K562 (cell line): Measurements from ENCODE around the gene OPRD1. TPM values are rescaled to one million over a fixed set of nuclear protein-coding genes. Genes with fewer than 3 reads are reported as not detected.

ENCODE experiments used
- ATF7 ChIP-seq: fragments of 450-650 bp; IDR thresholded peaks from 2 replicates; pipeline ENCODE4 v1.7.1; 2014; ENCODE audit warnings: mild to moderate bottlenecking, moderate library complexity
- CBX1 ChIP-seq: sonication (generic); IDR thresholded peaks from 2 replicates; pipeline ENCODE4 v1.6.1; 2016; ENCODE audit warnings: antibody characterized with exemption, low read depth, mild to moderate bottlenecking
- DDX20 ChIP-seq: fragments of 450-650 bp; IDR thresholded peaks from 2 replicates; pipeline ENCODE4 v1.6.1; 2016; ENCODE audit warnings: missing genetic modification characterization, low read depth, mild to moderate bottlenecking, missing compliant biosample characterization, moderate library complexity
- GABPB1 ChIP-seq: sonication (generic); formaldehyde crosslinking; IDR thresholded peaks from 2 replicates; pipeline ENCODE4 v1.8.0; 2022; ENCODE audit warnings: mild to moderate bottlenecking, missing genetic modification reagents
- NR3C1 ChIP-seq: sonication (generic); formaldehyde crosslinking; IDR thresholded peaks from 2 replicates; pipeline ENCODE4 v1.8.1; 2022; ENCODE audit warnings: missing genetic modification reagents
- RB1 ChIP-seq: fragments of 450-650 bp; IDR thresholded peaks from 2 replicates; pipeline ENCODE4 v1.6.1; 2017; ENCODE audit warnings: low read depth, mild to moderate bottlenecking
- YY1 ChIP-seq, 3 experiments: IDR thresholded peaks; 2 replicates each; pipeline ENCODE4 v1.6.1; 2011; ENCODE audit warnings: low read length in 2 of 3, mild to moderate bottlenecking in 2 of 3, moderate library complexity in 2 of 3, borderline replicate concordance in 1 of 3, control low read depth in 1 of 3, low read depth in 1 of 3; ENCODE audit not compliant: insufficient read depth in 3 of 3, insufficient replicate concordance in 2 of 3, control insufficient read depth in 1 of 3, insufficient read length in 1 of 3; ENCODE audit errors: extremely low read depth in 1 of 3
- ZBTB1 ChIP-seq: sonication (generic); formaldehyde crosslinking; IDR thresholded peaks from 2 replicates; pipeline ENCODE4 v1.8.1; 2023; ENCODE audit warnings: missing genetic modification reagents, low read depth, mild to moderate bottlenecking, borderline replicate concordance
- ZNF324 ChIP-seq: fragments of 250-450 bp; sonication (Bioruptor Pico); IDR thresholded peaks from 2 replicates; pipeline ENCODE4 v1.4.0; 2020; ENCODE audit warnings: mild to moderate bottlenecking
- ZNF778 ChIP-seq: fragments of 450-650 bp; formaldehyde crosslinking; IDR thresholded peaks from 2 replicates; pipeline ENCODE4 v1.4.0; 2020; ENCODE audit warnings: mild to moderate bottlenecking, moderate library complexity
- polyA plus RNA-seq, 8 experiments: library from polyadenylated mRNA; depleted of rRNA in 4 of 8; stranded (reverse) in 5 of 8; unstranded in 3 of 8; fragments of >200 nt; fragmentation: Nextera tagmentation in 2 of 8; fragmentation: Illumina TruSeq in 1 of 8; extraction: Ambion mirVana in 2 of 8; extraction: Trizol in 1 of 8; gene quantifications; 2 replicates each; pipeline versions ENCODE4 v1.2.1 to v1.2.3, GENCODE V29; 2011 to 2014; ENCODE audit warnings: inconsistent platforms in 1 of 8, missing spikeins in 1 of 8
- total RNA-seq, 7 experiments: library from RNA; depleted of rRNA in 6 of 7; stranded (reverse); fragments of >200 nt in 6 of 7; fragmentation: Illumina TruSeq in 2 of 7; extraction: Trizol in 2 of 7; gene quantifications; 2 replicates each; pipeline versions ENCODE4 v1.2.1 to v1.2.3, GENCODE V29; 2011 to 2021; ENCODE audit warnings: low replicate concordance in 1 of 7
- TF ChIP-seq, protein P1 (sequence below): sonication (generic); formaldehyde crosslinking; IDR thresholded peaks from 2 replicates; pipeline ENCODE4 v1.8.1; 2023; ENCODE audit warnings: missing genetic modification reagents, mild to moderate bottlenecking, borderline replicate concordance
- TF ChIP-seq, protein P2 (sequence below): fragments of 250-450 bp; sonication (Bioruptor Pico); IDR thresholded peaks from 2 replicates; pipeline ENCODE4 v1.8.0; 2022; ENCODE audit warnings: inconsistent platforms, mild to moderate bottlenecking, moderate library complexity, borderline replicate concordance
- TF ChIP-seq, protein P3 (sequence below): sonication (generic); formaldehyde crosslinking; IDR thresholded peaks from 2 replicates; pipeline ENCODE4 v1.8.1; 2022; ENCODE audit warnings: missing genetic modification reagents
- TF ChIP-seq, protein P4 (sequence below): conservative IDR thresholded peaks from 2 replicates; pipeline ENCODE4 v1.6.1; 2011; ENCODE audit warnings: low read depth, mild to moderate bottlenecking, low read length; ENCODE audit not compliant: control insufficient read depth
- TF ChIP-seq, protein P5 (sequence below): sonication (generic); formaldehyde crosslinking; IDR thresholded peaks from 2 replicates; pipeline ENCODE4 v1.8.1; 2022; ENCODE audit warnings: missing genetic modification reagents

OPRD1 gene
- total and polyA plus RNA-seq, 9 of the 15 experiments (the other 6 are each of a cell fraction or from before 2014, with no cell fraction given): under 0.01 to 0.03 (median under 0.01) TPM; not detected in 6

DNA sequence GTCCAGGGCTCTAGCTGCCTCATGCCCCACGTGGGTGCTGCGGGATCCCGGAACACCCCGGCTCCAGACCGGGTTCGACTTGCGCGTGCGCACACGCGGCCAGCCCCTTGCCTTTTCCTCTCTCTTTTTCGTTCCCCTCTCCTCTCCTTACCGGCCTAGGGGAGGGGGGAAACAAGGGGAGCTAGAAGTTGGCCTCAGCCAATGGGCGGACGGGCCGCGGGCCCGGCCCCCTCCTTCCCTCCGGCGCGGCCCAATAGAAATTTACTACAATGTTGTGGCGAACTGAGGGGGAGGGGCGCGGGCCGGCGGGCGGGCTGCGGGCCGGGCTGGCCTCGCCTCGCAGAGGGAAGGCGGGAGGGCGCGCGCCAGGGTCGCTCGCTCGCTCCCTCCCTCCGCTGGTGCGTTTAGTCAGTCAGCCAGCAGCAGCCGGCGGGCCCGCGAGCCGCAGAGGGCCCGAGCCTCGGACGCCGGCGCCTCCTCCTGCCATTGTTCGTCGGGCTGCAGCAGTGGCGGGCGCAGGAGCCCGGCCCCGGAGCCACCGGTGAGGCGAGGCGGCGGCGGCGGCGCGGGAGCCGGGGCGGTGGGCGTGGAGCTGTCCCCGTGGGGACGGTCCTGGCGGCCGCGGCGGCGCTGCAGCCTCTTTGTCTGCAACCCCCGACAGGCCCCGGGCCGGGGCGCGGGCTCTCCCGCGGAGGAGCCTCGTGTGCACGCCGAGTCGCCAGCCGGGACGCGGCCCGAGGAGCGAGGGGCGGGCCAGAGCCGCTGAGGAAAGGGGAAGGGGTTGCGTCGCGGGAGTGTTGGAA is 102.5 kb downstream of the OPRD1 start, which contains the start of gene EPB41 (continued):
- TF ChIP-seq, protein P1, sequence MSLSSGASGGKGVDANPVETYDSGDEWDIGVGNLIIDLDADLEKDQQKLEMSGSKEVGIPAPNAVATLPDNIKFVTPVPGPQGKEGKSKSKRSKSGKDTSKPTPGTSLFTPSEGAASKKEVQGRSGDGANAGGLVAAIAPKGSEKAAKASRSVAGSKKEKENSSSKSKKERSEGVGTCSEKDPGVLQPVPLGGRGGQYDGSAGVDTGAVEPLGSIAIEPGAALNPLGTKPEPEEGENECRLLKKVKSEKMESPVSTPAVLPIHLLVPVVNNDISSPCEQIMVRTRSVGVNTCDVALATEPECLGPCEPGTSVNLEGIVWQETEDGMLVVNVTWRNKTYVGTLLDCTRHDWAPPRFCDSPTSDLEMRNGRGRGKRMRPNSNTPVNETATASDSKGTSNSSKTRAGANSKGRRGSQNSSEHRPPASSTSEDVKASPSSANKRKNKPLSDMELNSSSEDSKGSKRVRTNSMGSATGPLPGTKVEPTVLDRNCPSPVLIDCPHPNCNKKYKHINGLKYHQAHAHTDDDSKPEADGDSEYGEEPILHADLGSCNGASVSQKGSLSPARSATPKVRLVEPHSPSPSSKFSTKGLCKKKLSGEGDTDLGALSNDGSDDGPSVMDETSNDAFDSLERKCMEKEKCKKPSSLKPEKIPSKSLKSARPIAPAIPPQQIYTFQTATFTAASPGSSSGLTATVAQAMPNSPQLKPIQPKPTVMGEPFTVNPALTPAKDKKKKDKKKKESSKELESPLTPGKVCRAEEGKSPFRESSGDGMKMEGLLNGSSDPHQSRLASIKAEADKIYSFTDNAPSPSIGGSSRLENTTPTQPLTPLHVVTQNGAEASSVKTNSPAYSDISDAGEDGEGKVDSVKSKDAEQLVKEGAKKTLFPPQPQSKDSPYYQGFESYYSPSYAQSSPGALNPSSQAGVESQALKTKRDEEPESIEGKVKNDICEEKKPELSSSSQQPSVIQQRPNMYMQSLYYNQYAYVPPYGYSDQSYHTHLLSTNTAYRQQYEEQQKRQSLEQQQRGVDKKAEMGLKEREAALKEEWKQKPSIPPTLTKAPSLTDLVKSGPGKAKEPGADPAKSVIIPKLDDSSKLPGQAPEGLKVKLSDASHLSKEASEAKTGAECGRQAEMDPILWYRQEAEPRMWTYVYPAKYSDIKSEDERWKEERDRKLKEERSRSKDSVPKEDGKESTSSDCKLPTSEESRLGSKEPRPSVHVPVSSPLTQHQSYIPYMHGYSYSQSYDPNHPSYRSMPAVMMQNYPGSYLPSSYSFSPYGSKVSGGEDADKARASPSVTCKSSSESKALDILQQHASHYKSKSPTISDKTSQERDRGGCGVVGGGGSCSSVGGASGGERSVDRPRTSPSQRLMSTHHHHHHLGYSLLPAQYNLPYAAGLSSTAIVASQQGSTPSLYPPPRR (CRISPR knock-in tag): peak; percentile 65; the same call in 1 of the 2 replicates
- TF ChIP-seq, protein P2, sequence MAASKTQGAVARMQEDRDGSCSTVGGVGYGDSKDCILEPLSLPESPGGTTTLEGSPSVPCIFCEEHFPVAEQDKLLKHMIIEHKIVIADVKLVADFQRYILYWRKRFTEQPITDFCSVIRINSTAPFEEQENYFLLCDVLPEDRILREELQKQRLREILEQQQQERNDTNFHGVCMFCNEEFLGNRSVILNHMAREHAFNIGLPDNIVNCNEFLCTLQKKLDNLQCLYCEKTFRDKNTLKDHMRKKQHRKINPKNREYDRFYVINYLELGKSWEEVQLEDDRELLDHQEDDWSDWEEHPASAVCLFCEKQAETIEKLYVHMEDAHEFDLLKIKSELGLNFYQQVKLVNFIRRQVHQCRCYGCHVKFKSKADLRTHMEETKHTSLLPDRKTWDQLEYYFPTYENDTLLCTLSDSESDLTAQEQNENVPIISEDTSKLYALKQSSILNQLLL: no peak
- TF ChIP-seq CBX1: 0 out of 2 replicates have a peak, but pooled peaks have one; percentile 14
- TF ChIP-seq ZBTB1: peak; percentile 70; the same call in 1 of the 2 replicates
- TF ChIP-seq, protein P3, sequence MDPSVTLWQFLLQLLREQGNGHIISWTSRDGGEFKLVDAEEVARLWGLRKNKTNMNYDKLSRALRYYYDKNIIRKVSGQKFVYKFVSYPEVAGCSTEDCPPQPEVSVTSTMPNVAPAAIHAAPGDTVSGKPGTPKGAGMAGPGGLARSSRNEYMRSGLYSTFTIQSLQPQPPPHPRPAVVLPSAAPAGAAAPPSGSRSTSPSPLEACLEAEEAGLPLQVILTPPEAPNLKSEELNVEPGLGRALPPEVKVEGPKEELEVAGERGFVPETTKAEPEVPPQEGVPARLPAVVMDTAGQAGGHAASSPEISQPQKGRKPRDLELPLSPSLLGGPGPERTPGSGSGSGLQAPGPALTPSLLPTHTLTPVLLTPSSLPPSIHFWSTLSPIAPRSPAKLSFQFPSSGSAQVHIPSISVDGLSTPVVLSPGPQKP (CRISPR knock-in tag): 0 out of 2 replicates have a peak, but pooled peaks have one; percentile 26
- TF ChIP-seq ZNF324: no peak
- TF ChIP-seq, protein P4, sequence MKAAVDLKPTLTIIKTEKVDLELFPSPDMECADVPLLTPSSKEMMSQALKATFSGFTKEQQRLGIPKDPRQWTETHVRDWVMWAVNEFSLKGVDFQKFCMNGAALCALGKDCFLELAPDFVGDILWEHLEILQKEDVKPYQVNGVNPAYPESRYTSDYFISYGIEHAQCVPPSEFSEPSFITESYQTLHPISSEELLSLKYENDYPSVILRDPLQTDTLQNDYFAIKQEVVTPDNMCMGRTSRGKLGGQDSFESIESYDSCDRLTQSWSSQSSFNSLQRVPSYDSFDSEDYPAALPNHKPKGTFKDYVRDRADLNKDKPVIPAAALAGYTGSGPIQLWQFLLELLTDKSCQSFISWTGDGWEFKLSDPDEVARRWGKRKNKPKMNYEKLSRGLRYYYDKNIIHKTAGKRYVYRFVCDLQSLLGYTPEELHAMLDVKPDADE: 0 out of 2 replicates have a peak, but pooled peaks have one; percentile 36
- no peak for TF ChIP-seq DDX20 (tag)
- TF ChIP-seq GABPB1 (CRISPR knock-in tag): peak; percentile 53; the same call in 1 of the 2 replicates
- peak; percentile 90; the same call in 1 of the 2 replicates for TF ChIP-seq RB1
- TF ChIP-seq, protein P5, sequence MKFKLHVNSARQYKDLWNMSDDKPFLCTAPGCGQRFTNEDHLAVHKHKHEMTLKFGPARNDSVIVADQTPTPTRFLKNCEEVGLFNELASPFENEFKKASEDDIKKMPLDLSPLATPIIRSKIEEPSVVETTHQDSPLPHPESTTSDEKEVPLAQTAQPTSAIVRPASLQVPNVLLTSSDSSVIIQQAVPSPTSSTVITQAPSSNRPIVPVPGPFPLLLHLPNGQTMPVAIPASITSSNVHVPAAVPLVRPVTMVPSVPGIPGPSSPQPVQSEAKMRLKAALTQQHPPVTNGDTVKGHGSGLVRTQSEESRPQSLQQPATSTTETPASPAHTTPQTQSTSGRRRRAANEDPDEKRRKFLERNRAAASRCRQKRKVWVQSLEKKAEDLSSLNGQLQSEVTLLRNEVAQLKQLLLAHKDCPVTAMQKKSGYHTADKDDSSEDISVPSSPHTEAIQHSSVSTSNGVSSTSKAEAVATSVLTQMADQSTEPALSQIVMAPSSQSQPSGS (CRISPR knock-in tag): no peak
- TF ChIP-seq ATF7: peak; percentile 54
- TF ChIP-seq ZNF778 (CRISPR knock-in tag): no peak
- peak in 2 of 3 experiments; percentile 31 to 63 for TF ChIP-seq YY1 (IDR thresholded peaks at IDR 0.05; ENCODE audit: borderline replicate concordance in 1 of 3, control insufficient read depth in 1 of 3, extremely low read depth in 1 of 3, insufficient read depth in 3 of 3, insufficient read length in 1 of 3, insufficient replicate concordance in 2 of 3, low read depth in 1 of 3, low read length in 2 of 3)
- TF ChIP-seq NR3C1 (CRISPR knock-in tag): peak; percentile 63; the same call in 1 of the 2 replicates
